Hepatocyte (in vitro differentiated cells): ENCODE results near the gene CENPQ.

Experiments used
- CTCF ChIP-seq: fragments of 200-600 bp; sonication (generic); IDR thresholded peaks from 2 replicates; pipeline ENCODE4 v1.5.1; 2016; ENCODE audit warnings: antibody characterized with exemption, mild to moderate bottlenecking; ENCODE audit not compliant: poor library complexity
- EZH2 ChIP-seq: fragments of 200-600 bp; sonication (generic); IDR thresholded peaks from 2 replicates; pipeline ENCODE4 v1.6.1; 2016; ENCODE audit warnings: antibody characterized with exemption, mild to moderate bottlenecking, borderline replicate concordance

GRCh38 chr6:49541936-49542335 lies 78.8 kb downstream of the CENPQ start:
- TF ChIP-seq CTCF (no peak), EZH2 (no peak)
